PC-9 (cell line): ENCODE data around the gene BCL11A. TPM values are rescaled to one million over a fixed set of nuclear protein-coding genes. Genes with fewer than 3 reads are reported as not detected.

ENCODE experiments used
- BruUV-seq: library from RNA; stranded (reverse); fragments of 400-500 nt; replicated peaks from 2 replicates; lab custom pipeline; 2021; lab: Mats Ljungman, UMichigan
- CTCF ChIA-PET: fragments of 300-600 bp; sonication (Branson Sonifier 250); formaldehyde crosslinking; loops from one replicate; lab custom pipeline; 2022; ENCODE audit warnings: antibody characterized with exemption; lab: Charles Lee
- POLR2A ChIA-PET: fragments of 300-600 bp; sonication (Branson Sonifier 250); formaldehyde crosslinking; loops from one replicate; lab custom pipeline; 2022; ENCODE audit warnings: antibody characterized with exemption; ENCODE audit not compliant: unreplicated experiment; lab: Charles Lee
- DNase-seq, 2 experiments: peaks; one replicate each; pipeline versions ENCODE4 v3.0.0 to v3.0.0-alpha.2; 2015 to 2022; ENCODE audit warnings: mixed read lengths in 1 of 2
- H2AFZ ChIP-seq: fragments of 200-600 bp; sonication (generic); 2 replicates; pipeline ENCODE4 v1.8.1; 2017; ENCODE audit warnings: antibody characterized with exemption
- H3F3A ChIP-seq: fragments of 200-600 bp; sonication (generic); 2 replicates; pipeline ENCODE4 v1.8.1; 2017; ENCODE audit warnings: antibody characterized with exemption, mild to moderate bottlenecking, low read depth; ENCODE audit not compliant: insufficient read depth
- H3K27ac ChIP-seq: fragments of 200-600 bp; sonication (generic); 2 replicates; pipeline ENCODE4 v1.6.1; 2016; ENCODE audit warnings: mixed run types
- H3K27me3 ChIP-seq: fragments of 200-600 bp; sonication (generic); 2 replicates; pipeline ENCODE4 v1.6.1; 2016; ENCODE audit warnings: low read depth, mixed run types; ENCODE audit not compliant: insufficient read depth
- H3K36me3 ChIP-seq: fragments of 200-600 bp; sonication (generic); 2 replicates; pipeline ENCODE4 v1.6.1; 2016; ENCODE audit warnings: low read depth, mixed run types
- H3K4me1 ChIP-seq: fragments of 200-600 bp; sonication (generic); replicated peaks from 2 replicates; pipeline ENCODE4 v1.6.1; 2016; ENCODE audit warnings: mixed run types; ENCODE audit not compliant: insufficient read depth
- H3K4me2 ChIP-seq: fragments of 200-600 bp; sonication (generic); 2 replicates; pipeline ENCODE4 v1.6.1; 2017; ENCODE audit warnings: mixed run types
- H3K4me3 ChIP-seq: fragments of 200-600 bp; sonication (generic); 2 replicates; pipeline ENCODE4 v1.6.1; 2016; ENCODE audit warnings: mixed run types
- H3K79me2 ChIP-seq: fragments of 200-600 bp; sonication (generic); 2 replicates; pipeline ENCODE4 v1.6.1; 2017; ENCODE audit warnings: low read depth, mixed run types
- H3K9me2 ChIP-seq: fragments of 200-600 bp; sonication (generic); 2 replicates; pipeline ENCODE4 v1.8.1; 2017; ENCODE audit warnings: mild to moderate bottlenecking; ENCODE audit not compliant: insufficient read depth
- H3K9me3 ChIP-seq: fragments of 200-600 bp; sonication (generic); 2 replicates; pipeline ENCODE4 v1.8.1; 2016; ENCODE audit warnings: low read depth; ENCODE audit not compliant: insufficient read depth
- H4K20me1 ChIP-seq: fragments of 200-600 bp; sonication (generic); 2 replicates; pipeline ENCODE4 v1.8.1; 2017; ENCODE audit not compliant: insufficient read depth
- EZH2 ChIP-seq: fragments of 200-600 bp; sonication (generic); IDR thresholded peaks from 2 replicates; pipeline ENCODE4 v1.8.0; 2017; ENCODE audit warnings: antibody characterized with exemption, low read depth
- intact Hi-C: fragments of 100-400 bp; cut with micrococcal nuclease; formaldehyde crosslinking; loops from one replicate; pipeline ENCODE4 v1.10.0; 2022; ENCODE audit not compliant: unreplicated experiment
- total RNA-seq: library from RNA; stranded (reverse); gene quantifications from 2 replicates; pipeline ENCODE4 v1.2.3, GENCODE V29; 2021
- TF ChIP-seq, protein P1 (sequence below): fragments of 200-600 bp; sonication (generic); conservative IDR thresholded peaks from 2 replicates; pipeline ENCODE4 v1.6.1; 2017; ENCODE audit warnings: mixed run types, antibody characterized with exemption, mild to moderate bottlenecking, moderate library complexity

Gene BCL11A
- total RNA-seq, 1 experiment from 2014 or later: not detected

DNA sequence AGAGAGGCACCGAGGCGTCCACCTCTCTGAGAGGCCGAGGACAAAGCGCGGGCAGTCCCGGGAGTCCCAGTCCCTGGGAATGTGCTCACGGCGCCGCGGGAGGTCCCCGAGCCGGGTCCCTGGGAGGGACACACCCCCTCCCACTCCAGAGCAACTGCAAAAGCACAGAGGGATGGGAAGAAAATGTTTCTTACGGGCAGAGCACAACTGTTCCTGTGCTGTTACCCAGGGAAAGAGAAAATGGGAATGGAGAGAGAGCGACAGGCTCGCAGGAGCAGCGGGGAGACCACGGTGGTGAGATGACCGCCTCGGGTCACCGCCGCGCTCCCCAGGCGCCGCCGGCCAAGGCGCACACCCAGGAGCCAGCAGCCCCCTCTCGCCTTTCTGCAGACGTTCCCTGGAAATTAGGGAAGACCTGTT, 1.2 kb upstream of the BCL11A start:
- Histone ChIP-seq H3K79me2 (no peaks in the 10 kb centered on the region), H3K4me1 (0 out of 2 replicates have a peak, but pooled peaks cover 12% of the 10 kb centered on the region), H2AFZ (peak overlapping the region; percentile 63), H3K4me2 (peak overlapping the region; percentile 92), H3K9me2 (no peaks in the 10 kb centered on the region), H3K27me3 (peaks cover 70% of the 10 kb centered on the region), H3K27ac (no peak overlapping the region), H3K9me3 (no peaks in the 10 kb centered on the region), H3K4me3 (peak overlapping the region; percentile 63), H4K20me1 (no peaks in the 10 kb centered on the region), H3K36me3 (no peaks in the 10 kb centered on the region), H3F3A (no peaks in the 10 kb centered on the region)
- CTCF ChIA-PET: interaction anchor here (0.7 kb wide), 1 partner anchor 214 kb away, joined by 3 read pairs; no protein-coding TSS in a partner anchor
- peak in 1 of 2 experiments; percentile 8 for DNase-seq
- TF ChIP-seq, protein P1, sequence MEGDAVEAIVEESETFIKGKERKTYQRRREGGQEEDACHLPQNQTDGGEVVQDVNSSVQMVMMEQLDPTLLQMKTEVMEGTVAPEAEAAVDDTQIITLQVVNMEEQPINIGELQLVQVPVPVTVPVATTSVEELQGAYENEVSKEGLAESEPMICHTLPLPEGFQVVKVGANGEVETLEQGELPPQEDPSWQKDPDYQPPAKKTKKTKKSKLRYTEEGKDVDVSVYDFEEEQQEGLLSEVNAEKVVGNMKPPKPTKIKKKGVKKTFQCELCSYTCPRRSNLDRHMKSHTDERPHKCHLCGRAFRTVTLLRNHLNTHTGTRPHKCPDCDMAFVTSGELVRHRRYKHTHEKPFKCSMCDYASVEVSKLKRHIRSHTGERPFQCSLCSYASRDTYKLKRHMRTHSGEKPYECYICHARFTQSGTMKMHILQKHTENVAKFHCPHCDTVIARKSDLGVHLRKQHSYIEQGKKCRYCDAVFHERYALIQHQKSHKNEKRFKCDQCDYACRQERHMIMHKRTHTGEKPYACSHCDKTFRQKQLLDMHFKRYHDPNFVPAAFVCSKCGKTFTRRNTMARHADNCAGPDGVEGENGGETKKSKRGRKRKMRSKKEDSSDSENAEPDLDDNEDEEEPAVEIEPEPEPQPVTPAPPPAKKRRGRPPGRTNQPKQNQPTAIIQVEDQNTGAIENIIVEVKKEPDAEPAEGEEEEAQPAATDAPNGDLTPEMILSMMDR: no peak
- TF ChIP-seq EZH2: no peak
- BruUV-seq: no TSS peak
- intact Hi-C loops: no loop called here
- POLR2A ChIA-PET: no interaction called here

DNA sequence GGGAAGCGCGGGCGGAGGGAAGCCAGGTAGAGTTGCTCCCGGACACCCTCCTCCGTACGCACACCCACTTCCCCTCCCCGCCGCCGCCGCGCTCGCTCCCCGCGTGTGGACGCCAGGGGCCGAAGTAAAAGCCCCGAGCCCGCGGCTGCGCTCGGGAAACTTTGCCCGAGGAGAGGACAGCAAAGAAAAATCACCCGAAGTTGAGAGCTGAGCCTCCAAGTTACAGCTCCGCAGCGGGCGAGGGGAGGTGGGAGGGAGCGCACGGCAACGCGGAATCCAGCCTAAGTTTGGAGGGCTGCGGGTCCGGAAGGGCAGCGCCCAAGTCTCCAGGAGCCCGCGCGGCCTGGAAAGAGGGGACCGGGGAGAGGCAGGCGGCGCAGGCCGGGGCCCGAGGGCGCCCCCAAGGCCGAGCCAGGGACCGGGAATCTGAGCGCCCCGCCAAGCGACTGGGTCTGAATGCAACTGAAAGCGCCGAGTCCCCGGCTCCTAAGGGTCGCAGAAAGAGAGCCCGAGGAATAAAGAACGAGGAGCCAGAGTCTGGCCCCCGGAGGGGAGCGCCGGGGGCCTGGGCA, 706 bp upstream of the BCL11A start:
- peak; percentile 12 for TF ChIP-seq EZH2
- TF ChIP-seq, protein P1: no peak
- H3K9me3 ChIP-seq: no peaks in the 10 kb centered on the region
- DNase-seq: peak in 1 of 2 experiments; percentile 5
- peak overlapping the region; percentile 92 for H3K4me2 ChIP-seq
- 0 out of 2 replicates have a peak, but pooled peaks cover 12% of the 10 kb centered on the region for H3K4me1 ChIP-seq
- H3K4me3 ChIP-seq: peak overlapping the region; percentile 63; the same call in 1 of the 2 replicates
- no peak overlapping the region for H3K27ac ChIP-seq
- peaks cover 75% of the 10 kb centered on the region for H3K27me3 ChIP-seq
- no peaks in the 10 kb centered on the region for H3K79me2 ChIP-seq
- CTCF ChIA-PET: interaction anchor here (0.7 kb wide), 1 partner anchor 214 kb away, joined by 3 read pairs; no protein-coding TSS in a partner anchor
- no peaks in the 10 kb centered on the region for H3F3A ChIP-seq
- H4K20me1 ChIP-seq: no peaks in the 10 kb centered on the region
- H3K9me2 ChIP-seq: no peaks in the 10 kb centered on the region
- POLR2A ChIA-PET: no interaction called here
- H3K36me3 ChIP-seq: no peaks in the 10 kb centered on the region
- peak overlapping the region; percentile 63 for H2AFZ ChIP-seq
- intact Hi-C loops: no loop called here
- BruUV-seq: no TSS peak

DNA sequence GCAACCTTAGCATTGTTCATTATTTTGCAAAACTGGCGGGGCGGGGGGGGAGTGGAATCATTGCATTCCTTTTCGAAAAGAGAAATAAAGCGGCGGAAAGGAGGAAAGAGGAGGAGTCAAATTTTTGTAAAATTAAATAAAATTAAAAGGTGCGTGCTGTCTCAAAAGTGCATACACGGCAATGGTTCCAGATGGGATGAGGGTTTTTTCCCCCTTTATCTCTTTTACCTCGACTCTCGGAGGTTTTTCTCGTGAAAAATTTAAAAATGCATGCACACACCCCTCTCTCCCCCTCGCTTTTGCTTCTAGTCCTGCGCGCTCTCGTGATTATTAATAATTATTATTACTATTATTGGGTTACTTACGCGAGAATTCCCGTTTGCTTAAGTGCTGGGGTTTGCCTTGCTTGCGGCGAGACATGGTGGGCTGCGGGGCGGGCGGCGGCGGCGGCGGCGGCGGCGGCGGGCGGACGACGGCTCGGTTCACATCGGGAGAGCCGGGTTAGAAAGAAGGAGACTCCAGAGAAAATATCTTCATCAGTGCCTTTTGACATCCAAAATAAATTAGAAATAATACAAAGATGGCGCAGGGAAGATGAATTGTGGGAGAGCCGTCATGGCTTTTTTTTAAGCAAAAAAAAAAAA, 481 bp downstream of the BCL11A start:
- Histone ChIP-seq H3K4me1 (0 out of 2 replicates have a peak, but pooled peaks cover 12% of the 10 kb centered on the region), H3K9me3 (no peaks in the 10 kb centered on the region), H4K20me1 (no peaks in the 10 kb centered on the region), H3K4me2 (peak overlapping the region; percentile 92; the same call in 1 of the 2 replicates), H3K4me3 (no peak overlapping the region), H2AFZ (no peak overlapping the region), H3K27me3 (peaks cover 82% of the 10 kb centered on the region), H3F3A (no peaks in the 10 kb centered on the region), H3K9me2 (no peaks in the 10 kb centered on the region), H3K36me3 (no peaks in the 10 kb centered on the region), H3K27ac (no peak overlapping the region), H3K79me2 (no peaks in the 10 kb centered on the region)
- intact Hi-C loops: no loop called here
- no TSS peak for BruUV-seq
- CTCF ChIA-PET: no interaction called here
- TF ChIP-seq, protein P1: no peak
- TF ChIP-seq EZH2: no peak
- POLR2A ChIA-PET: no interaction called here
- DNase-seq: no peak
